CD1c-positive myeloid dendritic cell (primary cell): ENCODE results near the gene SBSN.
A peak's percentile ranks its signal among the peaks of the same experiment; 100 is the strongest.

Experiments
- DNase-seq: peaks from one replicate; pipeline ENCODE4 v3.0.0-alpha.2; 2016; ENCODE audit errors: extremely low spot score

The SBSN gene

GRCh38 chr19:35528218-35529038 lies at the start of gene SBSN:
SBSN (minus strand) TSS chr19:35528311; CDS start chr19:35528281, 30 bp downstream.
- DNase-seq = no peak

- DNase-seq = no peak
Measured at GRCh38 chr19:35571406-35571965, 43.4 kb upstream of the SBSN start.

- no peak for DNase-seq
Measured at GRCh38 chr19:35569281-35569781, 41.2 kb upstream of the SBSN start.

GRCh38 chr19:35566738-35567137 lies 38.6 kb upstream of the SBSN start:
- DNase-seq = no peak

- DNase-seq = no peak
Measured at GRCh38 chr19:35565016-35565856, 37.1 kb upstream of the SBSN start.

GRCh38 chr19:35563207-35563829 lies 35.2 kb upstream of the SBSN start, which contains the start of gene ATP4A:
ATP4A (minus strand) TSS chr19:35563658; CDS start chr19:35563629, 29 bp downstream.
- no peak for DNase-seq

- DNase-seq = no peak
Measured at GRCh38 chr19:35562776-35563175, 34.7 kb upstream of the SBSN start.

- no peak for DNase-seq
Measured at GRCh38 chr19:35562336-35562735, 34.2 kb upstream of the SBSN start.

GRCh38 chr19:35561436-35561835 lies 33.3 kb upstream of the SBSN start:
- no peak for DNase-seq

GRCh38 chr19:35560677-35561076 lies 32.6 kb upstream of the SBSN start:
- no peak for DNase-seq

GRCh38 chr19:35560271-35560670 lies 32.2 kb upstream of the SBSN start:
- no peak for DNase-seq

- no peak for DNase-seq
Measured at GRCh38 chr19:35559781-35560180, 31.7 kb upstream of the SBSN start.

GRCh38 chr19:35559281-35559659 lies 31.2 kb upstream of the SBSN start:
- DNase-seq = peak; percentile 8

- no peak for DNase-seq
Measured at GRCh38 chr19:35558400-35559280, 30.5 kb upstream of the SBSN start.

GRCh38 chr19:35557539-35558399 lies 29.7 kb upstream of the SBSN start:
- peak; percentile 29 for DNase-seq

GRCh38 chr19:35556846-35557538 lies 28.9 kb upstream of the SBSN start:
- DNase-seq = no peak

GRCh38 chr19:35556025-35556590 lies 28.0 kb upstream of the SBSN start:
- DNase-seq = no peak

- DNase-seq = no peak
Measured at GRCh38 chr19:35555301-35556005, 27.3 kb upstream of the SBSN start.
